HFFc6 (cell line): ENCODE results near the gene GP1BB. TPM values are rescaled to one million over a fixed set of nuclear protein-coding genes. Genes with fewer than 3 reads are reported as not detected.

Experiments
- DNase-seq: peaks from one replicate; pipeline ENCODE4 v3.0.0-alpha.2; 2018
- H3K27ac Mint-ChIP-seq: 2 replicates; pipeline ENCODE4 v1.8.0; 2020; ENCODE audit warnings: mild to moderate bottlenecking, mixed read lengths
- H3K27me3 Mint-ChIP-seq: 2 replicates; pipeline ENCODE4 v1.8.0; 2021; ENCODE audit warnings: mild to moderate bottlenecking, moderate library complexity, mixed read lengths; ENCODE audit not compliant: insufficient read depth
- H3K36me3 Mint-ChIP-seq: 2 replicates; pipeline ENCODE4 v1.8.0; 2021; ENCODE audit warnings: low read depth, mixed read lengths
- H3K4me1 Mint-ChIP-seq: 2 replicates; pipeline ENCODE4 v1.8.0; 2020; ENCODE audit warnings: low read depth, mixed read lengths
- H3K4me3 Mint-ChIP-seq: 2 replicates; pipeline ENCODE4 v1.8.0; 2020; ENCODE audit warnings: mild to moderate bottlenecking, moderate library complexity, mixed read lengths
- H3K9me3 Mint-ChIP-seq: 2 replicates; pipeline ENCODE4 v1.8.0; 2020; ENCODE audit warnings: mild to moderate bottlenecking, mixed read lengths
- total RNA-seq, 6 experiments: library from RNA; stranded (reverse); fragmentation: NEBNext Ultra II Directional; extraction: Animal tissue kit (Norgen Biotek cat#: 25700); gene quantifications; 2 replicates in 1 of 6; 3 replicates in 5 of 6; pipeline ENCODE4 v1.2.3, GENCODE V29; 2021
- TF ChIP-seq, protein P1 (sequence below): fragments of 200-600 bp; sonication (generic); IDR thresholded peaks from 2 replicates; pipeline ENCODE4 v1.5.0; 2021; ENCODE audit warnings: antibody characterized with exemption, mild to moderate bottlenecking

Gene GP1BB
- total RNA-seq, 6 experiments from 2014 or later, result 0.27 to 1.1 (median 0.41) TPM; not detected in 3

DNA sequence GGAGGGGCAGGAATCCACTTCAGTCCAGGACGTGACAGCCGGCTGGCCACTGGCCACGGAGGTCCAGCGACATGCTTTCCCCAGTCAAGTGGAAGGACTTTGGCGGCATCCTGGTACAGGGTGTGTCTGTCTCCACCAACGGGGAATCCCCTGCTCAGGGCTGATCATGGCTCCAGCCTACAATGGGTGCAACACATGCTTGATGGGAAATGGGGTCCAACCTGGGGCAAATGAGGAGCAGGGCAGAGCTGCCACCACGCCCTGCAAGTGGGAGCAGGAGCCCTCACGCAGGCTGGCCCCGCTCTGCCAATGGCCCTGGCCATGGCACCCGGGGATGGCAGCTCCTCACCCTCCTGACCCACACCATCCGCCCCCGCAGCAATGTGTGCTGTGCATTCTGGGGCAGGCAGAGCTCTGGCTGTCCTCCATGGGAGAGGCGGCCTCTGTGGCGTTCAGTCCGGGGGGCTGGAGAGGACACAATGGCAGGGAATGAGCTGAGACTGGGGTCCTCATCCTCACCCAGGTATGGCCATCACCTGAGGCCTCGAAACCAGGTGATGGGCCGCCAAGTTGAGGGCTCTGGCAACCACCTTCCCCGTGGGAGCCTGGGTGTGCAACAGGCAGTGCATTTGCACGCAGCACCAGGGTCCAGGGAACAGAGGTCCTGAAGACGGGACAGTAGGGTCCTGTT lies 14.9 kb upstream of the GP1BB start:
- no peak overlapping the region for H3K4me3 Mint-ChIP-seq
- no peak for DNase-seq
- TF ChIP-seq, protein P1, sequence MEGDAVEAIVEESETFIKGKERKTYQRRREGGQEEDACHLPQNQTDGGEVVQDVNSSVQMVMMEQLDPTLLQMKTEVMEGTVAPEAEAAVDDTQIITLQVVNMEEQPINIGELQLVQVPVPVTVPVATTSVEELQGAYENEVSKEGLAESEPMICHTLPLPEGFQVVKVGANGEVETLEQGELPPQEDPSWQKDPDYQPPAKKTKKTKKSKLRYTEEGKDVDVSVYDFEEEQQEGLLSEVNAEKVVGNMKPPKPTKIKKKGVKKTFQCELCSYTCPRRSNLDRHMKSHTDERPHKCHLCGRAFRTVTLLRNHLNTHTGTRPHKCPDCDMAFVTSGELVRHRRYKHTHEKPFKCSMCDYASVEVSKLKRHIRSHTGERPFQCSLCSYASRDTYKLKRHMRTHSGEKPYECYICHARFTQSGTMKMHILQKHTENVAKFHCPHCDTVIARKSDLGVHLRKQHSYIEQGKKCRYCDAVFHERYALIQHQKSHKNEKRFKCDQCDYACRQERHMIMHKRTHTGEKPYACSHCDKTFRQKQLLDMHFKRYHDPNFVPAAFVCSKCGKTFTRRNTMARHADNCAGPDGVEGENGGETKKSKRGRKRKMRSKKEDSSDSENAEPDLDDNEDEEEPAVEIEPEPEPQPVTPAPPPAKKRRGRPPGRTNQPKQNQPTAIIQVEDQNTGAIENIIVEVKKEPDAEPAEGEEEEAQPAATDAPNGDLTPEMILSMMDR, result no peak
- H3K27ac Mint-ChIP-seq, result no peak overlapping the region
- H3K4me1 Mint-ChIP-seq, result no peaks in the 10 kb centered on the region
- H3K9me3 Mint-ChIP-seq, result no peaks in the 10 kb centered on the region
- H3K27me3 Mint-ChIP-seq, result peaks cover 44% of the 10 kb centered on the region
- no peaks in the 10 kb centered on the region for H3K36me3 Mint-ChIP-seq

DNA sequence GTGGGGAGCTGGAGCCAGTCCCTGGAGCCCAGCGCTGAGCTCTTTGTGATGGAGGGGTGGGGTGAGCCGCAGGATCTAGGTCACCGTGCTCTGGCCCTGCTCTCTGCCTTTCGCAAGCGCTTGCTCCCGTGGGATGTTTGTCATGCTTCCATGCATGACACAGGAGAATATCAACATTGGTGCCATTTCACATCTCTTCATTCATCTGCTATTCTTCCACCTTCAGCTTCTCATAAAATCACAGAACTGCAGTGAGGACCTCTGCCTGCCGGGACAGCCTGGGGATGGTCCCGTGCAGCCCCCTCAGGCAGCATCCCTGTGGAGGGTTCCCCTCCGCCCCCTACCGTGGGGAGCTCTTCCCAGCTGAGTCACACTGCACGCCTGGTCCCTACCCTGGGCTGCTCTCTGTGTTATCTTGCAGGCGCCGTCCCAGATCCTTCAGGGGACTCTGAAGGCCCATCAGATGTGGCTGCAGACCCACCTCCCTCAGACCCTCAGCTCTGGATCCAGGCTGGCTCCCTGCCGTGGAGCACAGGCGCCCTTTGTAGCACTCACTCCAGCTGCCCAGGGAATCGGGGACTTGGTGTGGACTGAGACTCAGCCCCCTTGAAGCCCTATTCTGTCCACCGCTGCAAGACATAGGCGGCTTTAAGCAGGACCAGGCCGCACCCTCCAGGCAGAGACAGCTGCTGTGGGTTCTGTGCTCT lies 14.1 kb upstream of the GP1BB start:
- DNase-seq, result no peak

DNA sequence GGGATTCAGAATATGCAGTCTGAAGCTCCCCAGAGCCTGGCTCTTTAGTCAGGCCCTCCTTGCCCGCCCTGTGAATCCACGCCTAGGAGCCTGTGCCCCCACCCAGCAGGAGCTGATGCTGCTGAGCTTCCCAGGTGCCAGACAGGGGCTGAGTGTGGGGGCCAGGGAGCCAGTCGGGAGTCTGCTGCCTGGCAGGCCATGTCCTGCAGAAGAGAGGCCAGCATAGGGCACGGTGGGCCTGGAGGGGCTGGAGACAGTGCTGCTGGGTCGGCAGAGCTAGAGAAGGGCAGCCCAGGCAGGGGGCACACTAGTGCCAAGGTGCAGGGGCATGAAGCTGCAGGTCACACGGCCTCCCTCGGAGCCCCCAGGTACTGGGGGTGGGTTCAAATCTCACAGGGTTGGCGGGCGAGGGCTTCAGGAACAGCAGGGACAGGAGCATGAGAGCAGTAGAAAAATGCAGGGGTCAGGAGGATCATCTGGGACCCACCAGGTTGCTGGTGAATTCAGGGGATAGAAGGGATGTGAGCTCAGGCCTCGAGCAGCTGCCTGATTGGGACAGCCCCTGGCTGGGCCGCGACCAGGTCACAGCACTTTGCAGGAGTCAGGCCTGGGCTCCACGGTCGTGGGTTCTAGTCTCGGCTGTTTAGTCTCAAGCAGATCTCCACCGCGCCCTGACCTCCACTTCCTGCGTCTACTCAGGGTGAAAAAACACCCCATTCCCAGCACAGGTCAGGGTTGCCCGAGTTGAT lies 13.1 kb upstream of the GP1BB start:
- DNase-seq, result no peak
- Mint-ChIP-seq H3K4me3 (no peak overlapping the region), H3K9me3 (no peaks in the 10 kb centered on the region), H3K27me3 (peaks cover 38% of the 10 kb centered on the region), H3K4me1 (no peaks in the 10 kb centered on the region), H3K27ac (no peak overlapping the region), H3K36me3 (no peaks in the 10 kb centered on the region)
- TF ChIP-seq, protein P1, result no peak

More for the DNA sequence above, 14.1 kb upstream of the GP1BB start:
- Mint-ChIP-seq H3K4me3 (no peak overlapping the region), H3K9me3 (no peaks in the 10 kb centered on the region), H3K4me1 (no peaks in the 10 kb centered on the region), H3K27me3 (peaks cover 37% of the 10 kb centered on the region), H3K36me3 (no peaks in the 10 kb centered on the region), H3K27ac (no peak overlapping the region)
- TF ChIP-seq, protein P1, result no peak

DNA sequence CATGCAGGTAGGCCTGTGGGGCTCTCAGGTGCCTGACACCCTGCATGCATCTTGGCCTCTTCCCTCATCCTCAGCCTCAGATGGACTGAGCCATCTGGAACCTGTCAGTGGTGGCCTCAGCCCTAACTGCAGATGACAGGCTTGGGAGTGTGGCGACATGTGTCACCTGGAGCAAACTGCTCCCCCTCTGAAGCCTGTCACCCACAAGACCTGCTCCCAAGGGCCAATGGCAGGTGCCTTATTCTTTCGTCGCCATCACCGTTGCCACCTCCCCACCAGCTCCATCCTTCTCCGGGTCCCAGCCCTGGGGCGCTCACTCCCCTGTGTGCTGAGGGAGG lies 12.6 kb upstream of the GP1BB start:
- Mint-ChIP-seq H3K4me3 (no peak overlapping the region), H3K36me3 (no peaks in the 10 kb centered on the region), H3K27me3 (peaks cover 39% of the 10 kb centered on the region), H3K27ac (no peak overlapping the region), H3K4me1 (no peaks in the 10 kb centered on the region), H3K9me3 (no peaks in the 10 kb centered on the region)
- TF ChIP-seq, protein P1, result no peak
- no peak for DNase-seq

DNA sequence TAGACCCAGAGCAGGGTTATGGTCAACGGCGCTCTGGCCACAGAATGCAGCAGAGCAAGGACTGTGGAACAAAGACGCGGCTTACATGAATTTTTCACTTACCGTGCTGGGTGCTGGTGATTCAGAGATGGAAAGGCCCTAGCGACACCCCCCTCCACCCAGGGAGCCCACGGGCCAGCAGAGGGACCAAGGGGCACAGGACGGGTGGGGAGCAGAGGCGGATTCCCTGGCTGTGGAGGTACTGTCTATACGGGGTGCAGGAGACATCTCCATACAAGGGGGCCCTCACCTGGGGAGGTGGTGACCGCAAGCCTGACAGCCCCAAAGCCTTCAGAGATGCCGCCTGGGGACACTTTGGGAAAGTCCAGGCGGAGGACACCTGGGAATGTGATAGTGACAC lies 10.1 kb upstream of the GP1BB start:
- Mint-ChIP-seq H3K4me3 (no peak overlapping the region; the same call in 1 of the 2 replicates), H3K36me3 (no peaks in the 10 kb centered on the region), H3K4me1 (no peaks in the 10 kb centered on the region), H3K27me3 (peaks cover 26% of the 10 kb centered on the region), H3K9me3 (no peaks in the 10 kb centered on the region), H3K27ac (no peak overlapping the region)
- no peak for DNase-seq
- TF ChIP-seq, protein P1, result no peak
